Measurements from ENCODE around the gene RYR3.

RYR3 gene

GRCh38 chr15:33375236-33375635 lies 64.5 kb downstream of the RYR3 start:
- Histone ChIP-seq H3K79me2 (ENCODE audit: insufficient read depth, low read length) (no peaks in the 10 kb centered on the region), H3K9ac (ENCODE audit: low read length) (no peak overlapping the region), H3K9me2 (replicated peaks; ENCODE audit: insufficient read depth, low read length) (no peaks in the 10 kb centered on the region)

GRCh38 chr15:33377204-33377603 lies 66.4 kb downstream of the RYR3 start:
- Histone ChIP-seq H3K27me3 (ENCODE audit: low read length) (no peaks in the 10 kb centered on the region), H3K9me2 (replicated peaks; ENCODE audit: insufficient read depth, low read length) (no peaks in the 10 kb centered on the region), H3K27ac (ENCODE audit: low read depth, low read length) (no peak overlapping the region), H3K79me2 (ENCODE audit: insufficient read depth, low read length) (no peaks in the 10 kb centered on the region), H3K4me3 (ENCODE audit: insufficient read depth, low read length, poor library complexity, severe bottlenecking) (no peak overlapping the region), H3K9ac (ENCODE audit: low read length) (no peak overlapping the region), H4K20me1 (ENCODE audit: low read depth, low read length) (no peaks in the 10 kb centered on the region), H3K9me3 (ENCODE audit: insufficient read depth, low read length) (no peaks in the 10 kb centered on the region), H3K4me2 (ENCODE audit: low read depth, low read length, poor library complexity, severe bottlenecking) (no peak overlapping the region), H2AFZ (ENCODE audit: low read depth, low read length, severe bottlenecking) (no peak overlapping the region), H3K36me3 (ENCODE audit: low read length) (no peaks in the 10 kb centered on the region), H3F3A (ENCODE audit: insufficient read depth) (no peaks in the 10 kb centered on the region)
- TF ChIP-seq CTCF (IDR thresholded peaks at IDR 0.05; ENCODE audit: insufficient read depth, low read length, poor library complexity, severe bottlenecking) = no peak
- TF ChIP-seq EZH2phosphoT487 (conservative IDR thresholded peaks at IDR 0.05; ENCODE audit: low read length) = no peak

More at GRCh38 chr15:33375236-33375635, 64.5 kb downstream of the RYR3 start:
- Histone ChIP-seq H3F3A (ENCODE audit: insufficient read depth) (no peaks in the 10 kb centered on the region), H3K9me3 (ENCODE audit: insufficient read depth, low read length) (no peaks in the 10 kb centered on the region), H3K27ac (ENCODE audit: low read depth, low read length) (no peak overlapping the region), H2AFZ (ENCODE audit: low read depth, low read length, severe bottlenecking) (no peak overlapping the region), H3K36me3 (ENCODE audit: low read length) (no peaks in the 10 kb centered on the region), H3K4me3 (ENCODE audit: insufficient read depth, low read length, poor library complexity, severe bottlenecking) (no peak overlapping the region), H4K20me1 (ENCODE audit: low read depth, low read length) (no peaks in the 10 kb centered on the region), H3K4me2 (ENCODE audit: low read depth, low read length, poor library complexity, severe bottlenecking) (no peak overlapping the region), H3K27me3 (ENCODE audit: low read length) (no peaks in the 10 kb centered on the region)
- TF ChIP-seq EZH2phosphoT487 (conservative IDR thresholded peaks at IDR 0.05; ENCODE audit: low read length) (no peak), CTCF (IDR thresholded peaks at IDR 0.05; ENCODE audit: insufficient read depth, low read length, poor library complexity, severe bottlenecking) (no peak)

DNA sequence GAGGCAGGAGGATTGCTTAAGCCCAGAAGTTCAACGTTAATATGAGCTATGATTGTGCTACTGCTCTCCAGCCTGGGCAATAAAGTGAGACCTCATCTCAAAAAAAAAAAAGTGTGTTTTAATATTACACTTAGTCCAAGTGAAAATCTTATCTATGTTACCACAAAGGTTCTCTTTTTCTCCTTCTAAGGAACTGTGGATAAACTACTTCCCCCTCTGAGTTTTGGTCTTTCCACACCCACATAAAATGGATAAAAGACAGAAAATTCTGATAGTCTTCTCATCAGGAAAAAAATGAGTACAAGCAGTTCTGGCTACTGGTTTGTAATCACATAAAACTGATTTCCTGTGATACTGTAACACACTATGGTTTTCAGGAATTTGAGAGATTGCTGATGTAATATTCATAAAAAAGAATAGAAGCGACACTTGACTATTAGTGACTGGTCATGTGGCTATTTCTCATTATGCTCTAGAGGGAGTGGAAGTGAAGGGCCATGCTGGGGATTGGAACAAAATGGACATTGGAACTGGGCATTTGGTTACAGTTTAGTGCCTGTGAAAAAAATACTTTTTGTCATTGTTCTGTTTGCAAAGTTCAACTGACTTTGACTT lies 68.2 kb downstream of the RYR3 start:
- no peak overlapping the region for H3K4me2 ChIP-seq (ENCODE audit: low read depth, low read length, poor library complexity, severe bottlenecking)
- no peak overlapping the region for H3K4me3 ChIP-seq (ENCODE audit: insufficient read depth, low read length, poor library complexity, severe bottlenecking)
- no peaks in the 10 kb centered on the region for H3F3A ChIP-seq (ENCODE audit: insufficient read depth)
- H3K9ac ChIP-seq (ENCODE audit: low read length) = no peak overlapping the region
- no peaks in the 10 kb centered on the region for H3K27me3 ChIP-seq (ENCODE audit: low read length)
- no peak overlapping the region for H2AFZ ChIP-seq (ENCODE audit: low read depth, low read length, severe bottlenecking)
- no peaks in the 10 kb centered on the region for H4K20me1 ChIP-seq (ENCODE audit: low read depth, low read length)
- H3K9me3 ChIP-seq (ENCODE audit: insufficient read depth, low read length) = no peaks in the 10 kb centered on the region
- no peak overlapping the region for H3K27ac ChIP-seq (ENCODE audit: low read depth, low read length)
- no peaks in the 10 kb centered on the region for H3K9me2 ChIP-seq (replicated peaks; ENCODE audit: insufficient read depth, low read length)
- TF ChIP-seq CTCF (IDR thresholded peaks at IDR 0.05; ENCODE audit: insufficient read depth, low read length, poor library complexity, severe bottlenecking) (no peak), EZH2phosphoT487 (conservative IDR thresholded peaks at IDR 0.05; ENCODE audit: low read length) (no peak)
- no peaks in the 10 kb centered on the region for H3K36me3 ChIP-seq (ENCODE audit: low read length)
- H3K79me2 ChIP-seq (ENCODE audit: insufficient read depth, low read length) = no peaks in the 10 kb centered on the region

Measured in SU-DHL-6 (cell line).